Endodermal cell (in vitro differentiated cells): ENCODE data around the gene SUPT3H. TPM values are rescaled to one million over a fixed set of nuclear protein-coding genes. Genes with fewer than 3 reads are reported as not detected.

Experiments used
- DNase-seq: peaks from one replicate; pipeline ENCODE4 v3.0.0-alpha.2; 2017
- H3K27ac ChIP-seq: 2 replicates; pipeline ENCODE4 v1.5.1; 2013; ENCODE audit warnings: mild to moderate bottlenecking, low read depth, low read length, moderate library complexity
- H3K27me3 ChIP-seq: 2 replicates; pipeline ENCODE4 v1.6.1; 2013; ENCODE audit warnings: mild to moderate bottlenecking, low read length, moderate library complexity; ENCODE audit not compliant: insufficient read depth, control insufficient read depth, poor library complexity, severe bottlenecking
- H3K36me3 ChIP-seq: 2 replicates; pipeline ENCODE4 v1.7.0; 2013; ENCODE audit warnings: mild to moderate bottlenecking, low read length, moderate library complexity; ENCODE audit not compliant: control insufficient read depth, insufficient read depth
- H3K4me1 ChIP-seq: one replicate; pipeline ENCODE4 v1.7.0; 2013; ENCODE audit warnings: low read length; ENCODE audit not compliant: control insufficient read depth, insufficient read depth
- H3K4me3 ChIP-seq: 2 replicates; pipeline ENCODE4 v1.5.1; 2013; ENCODE audit warnings: mild to moderate bottlenecking, low read length, moderate library complexity
- H3K9ac ChIP-seq: 2 replicates; pipeline ENCODE4 v1.6.1; 2013; ENCODE audit warnings: mild to moderate bottlenecking, low read length, moderate library complexity; ENCODE audit not compliant: poor library complexity, severe bottlenecking; ENCODE audit errors: extremely low read depth
- H3K9me3 ChIP-seq: 2 replicates; pipeline ENCODE4 v1.6.1; 2013; ENCODE audit warnings: mild to moderate bottlenecking, low read length, moderate library complexity; ENCODE audit not compliant: control insufficient read depth
- H3K27ac Mint-ChIP-seq: 2 replicates; pipeline ENCODE4 v1.8.0; 2020; ENCODE audit warnings: mixed read lengths
- H3K27me3 Mint-ChIP-seq: 2 replicates; pipeline ENCODE4 v1.8.0; 2021; ENCODE audit warnings: mild to moderate bottlenecking, mixed read lengths; ENCODE audit not compliant: insufficient read depth
- H3K36me3 Mint-ChIP-seq: 2 replicates; pipeline ENCODE4 v1.8.0; 2020; ENCODE audit warnings: low read depth, mixed read lengths
- H3K4me1 Mint-ChIP-seq: 2 replicates; pipeline ENCODE4 v1.8.0; 2020; ENCODE audit warnings: mixed read lengths
- H3K4me3 Mint-ChIP-seq: 2 replicates; pipeline ENCODE4 v1.8.0; 2020; ENCODE audit warnings: mild to moderate bottlenecking, moderate library complexity, mixed read lengths
- H3K9me3 Mint-ChIP-seq: 2 replicates; pipeline ENCODE4 v1.8.0; 2020; ENCODE audit warnings: mild to moderate bottlenecking, mixed read lengths
- WGBS, 2 experiments: methylation state at CpG; one replicate each; pipeline versions ENCODE4 v1.1.5 to v1.1.7; 2013; ENCODE audit warnings: missing lambda C conversion rate in 2 of 2, mixed read lengths in 1 of 2; ENCODE audit not compliant: insufficient coverage in 1 of 2, insufficient read length in 1 of 2; 5-methylcytosine and 5-hydroxymethylcytosine counted together
- total RNA-seq, 2 donors: library from RNA; stranded (reverse); fragmentation: NEBNext Ultra II Directional in 1 of 2; extraction: Animal tissue kit (Norgen Biotek cat#: 25700) in 1 of 2; gene quantifications; 2 replicates in 1 of 2; 3 replicates in 1 of 2; pipeline ENCODE4 v1.2.1, GENCODE V29; 2021
- TF ChIP-seq, protein P1 (sequence below): fragments of 200-600 bp; sonication (generic); conservative IDR thresholded peaks from 2 replicates; pipeline ENCODE4 v1.5.0; 2021; ENCODE audit warnings: antibody characterized with exemption, mild to moderate bottlenecking

The SUPT3H gene
- total RNA-seq, 2 donors from 2014 or later: 32.4 to 34.7 TPM

DNA sequence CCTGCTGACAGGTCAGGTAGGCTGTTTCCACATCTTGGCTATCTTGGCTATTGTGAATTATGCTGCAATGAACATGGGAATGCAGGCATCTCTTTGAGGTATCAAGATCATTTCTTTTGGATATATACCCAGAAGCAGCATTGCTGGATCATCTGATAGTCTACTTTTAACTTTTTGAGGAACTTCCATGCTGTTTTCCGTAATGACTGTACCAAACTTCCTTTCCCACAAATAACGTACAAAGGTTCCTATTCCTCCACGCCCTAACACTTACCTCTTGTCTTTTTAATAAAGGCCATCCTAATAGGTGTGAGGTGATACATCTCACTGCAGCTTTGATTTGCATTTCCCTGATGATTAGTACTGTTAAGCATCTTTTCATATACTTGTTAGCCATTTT, 388.3 kb downstream of the SUPT3H start:
- Mint-ChIP-seq H3K4me3 (no peak overlapping the region), H3K4me1 (no peaks in the 10 kb centered on the region), H3K27me3 (no peaks in the 10 kb centered on the region), H3K27ac (no peak overlapping the region), H3K36me3 (peaks cover 13% of the 10 kb centered on the region), H3K9me3 (peaks cover 2% of the 10 kb centered on the region)
- 95 to 100% methylated on average over 1 to 3 of the region's 3 CpGs for WGBS, 2 experiments
- Histone ChIP-seq H3K4me3 (no peak overlapping the region), H3K9me3 (no peaks in the 10 kb centered on the region), H3K27me3 (no peaks in the 10 kb centered on the region), H3K4me1 (no peaks in the 10 kb centered on the region), H3K27ac (no peak overlapping the region), H3K36me3 (no peaks in the 10 kb centered on the region), H3K9ac (no peak overlapping the region)
- no peak for DNase-seq
- TF ChIP-seq, protein P1, sequence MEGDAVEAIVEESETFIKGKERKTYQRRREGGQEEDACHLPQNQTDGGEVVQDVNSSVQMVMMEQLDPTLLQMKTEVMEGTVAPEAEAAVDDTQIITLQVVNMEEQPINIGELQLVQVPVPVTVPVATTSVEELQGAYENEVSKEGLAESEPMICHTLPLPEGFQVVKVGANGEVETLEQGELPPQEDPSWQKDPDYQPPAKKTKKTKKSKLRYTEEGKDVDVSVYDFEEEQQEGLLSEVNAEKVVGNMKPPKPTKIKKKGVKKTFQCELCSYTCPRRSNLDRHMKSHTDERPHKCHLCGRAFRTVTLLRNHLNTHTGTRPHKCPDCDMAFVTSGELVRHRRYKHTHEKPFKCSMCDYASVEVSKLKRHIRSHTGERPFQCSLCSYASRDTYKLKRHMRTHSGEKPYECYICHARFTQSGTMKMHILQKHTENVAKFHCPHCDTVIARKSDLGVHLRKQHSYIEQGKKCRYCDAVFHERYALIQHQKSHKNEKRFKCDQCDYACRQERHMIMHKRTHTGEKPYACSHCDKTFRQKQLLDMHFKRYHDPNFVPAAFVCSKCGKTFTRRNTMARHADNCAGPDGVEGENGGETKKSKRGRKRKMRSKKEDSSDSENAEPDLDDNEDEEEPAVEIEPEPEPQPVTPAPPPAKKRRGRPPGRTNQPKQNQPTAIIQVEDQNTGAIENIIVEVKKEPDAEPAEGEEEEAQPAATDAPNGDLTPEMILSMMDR: no peak

DNA sequence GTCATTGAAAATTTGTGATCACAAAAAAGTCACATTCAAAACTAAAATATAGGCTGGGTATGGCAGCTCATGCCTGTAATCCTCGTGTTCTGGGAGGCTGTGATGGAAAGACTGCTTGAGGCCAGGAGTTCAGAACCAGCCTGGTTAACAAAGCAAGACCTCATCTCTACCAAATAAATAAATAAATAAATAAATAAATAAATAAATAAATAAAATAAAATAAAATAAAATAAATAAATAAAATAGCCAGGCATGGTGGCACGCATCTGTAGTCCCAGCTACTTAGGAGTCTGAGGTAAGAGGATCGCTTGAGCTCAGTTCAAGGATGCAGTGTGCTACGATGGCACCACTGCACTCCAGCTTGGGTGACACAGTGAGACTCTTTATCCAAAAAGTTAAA, 392.7 kb downstream of the SUPT3H start:
- Histone ChIP-seq H3K27me3 (no peaks in the 10 kb centered on the region), H3K27ac (no peak overlapping the region), H3K4me1 (no peaks in the 10 kb centered on the region), H3K36me3 (no peaks in the 10 kb centered on the region), H3K9me3 (no peaks in the 10 kb centered on the region), H3K4me3 (no peak overlapping the region), H3K9ac (no peak overlapping the region)
- Mint-ChIP-seq H3K4me1 (no peaks in the 10 kb centered on the region), H3K27ac (no peak overlapping the region), H3K27me3 (no peaks in the 10 kb centered on the region), H3K4me3 (no peak overlapping the region), H3K9me3 (no peaks in the 10 kb centered on the region), H3K36me3 (peaks cover 3% of the 10 kb centered on the region)
- no peak for DNase-seq
- 94 to 95% methylated on average over 3 to 4 of the region's 4 CpGs for WGBS, 2 experiments
- TF ChIP-seq, protein P1: no peak

DNA sequence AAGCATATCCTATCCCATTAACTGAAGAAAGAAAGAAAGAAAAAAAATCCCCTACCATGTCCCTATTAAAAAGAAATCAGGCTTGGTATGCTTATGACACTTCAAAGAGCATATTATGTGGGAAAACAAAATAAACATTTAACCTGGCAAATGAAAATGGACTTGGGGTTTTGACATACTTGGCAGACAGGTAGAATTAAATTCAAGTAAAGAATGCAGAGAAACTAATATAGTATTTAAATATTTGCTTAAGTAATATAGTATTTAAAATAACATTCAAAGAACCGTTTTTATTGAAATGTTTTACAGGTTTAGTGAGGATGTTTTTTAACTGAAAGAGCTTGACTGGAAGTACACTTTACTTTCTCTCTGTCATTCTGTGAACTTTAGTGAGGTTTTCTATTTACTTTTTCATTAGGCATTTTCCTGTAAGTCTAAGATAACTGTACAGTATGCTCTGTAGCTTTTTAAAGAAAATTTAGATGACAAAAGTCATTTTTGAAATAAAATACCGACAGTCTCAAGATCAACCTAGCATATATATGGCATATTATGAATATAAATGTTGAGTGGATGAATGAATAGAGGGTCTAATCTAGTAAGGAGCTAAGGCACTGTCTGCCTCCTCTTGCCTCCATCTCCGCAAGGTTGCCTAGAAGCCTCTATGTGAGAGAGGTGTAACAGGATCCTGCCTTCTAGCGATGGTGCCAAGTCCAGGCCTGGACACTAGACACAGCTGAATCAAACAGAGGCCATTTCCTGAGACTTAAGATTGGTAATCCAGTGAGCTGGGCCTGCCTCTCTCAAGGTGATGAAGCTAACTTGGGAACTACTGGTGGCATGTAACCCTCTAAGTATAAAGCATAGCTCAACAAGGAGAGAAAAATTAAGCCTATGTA, 394.0 kb downstream of the SUPT3H start:
- WGBS, 2 experiments: 92 to 100% methylated on average over 1 to 4 of the region's 4 CpGs
- Mint-ChIP-seq H3K4me1 (no peaks in the 10 kb centered on the region), H3K4me3 (no peak overlapping the region), H3K9me3 (no peaks in the 10 kb centered on the region), H3K36me3 (no peaks in the 10 kb centered on the region), H3K27me3 (no peaks in the 10 kb centered on the region), H3K27ac (no peak overlapping the region)
- no peak overlapping the region for H3K4me3 ChIP-seq
- TF ChIP-seq, protein P1: no peak
- H3K9ac ChIP-seq: no peak overlapping the region
- H3K9me3 ChIP-seq: no peaks in the 10 kb centered on the region
- no peaks in the 10 kb centered on the region for H3K27me3 ChIP-seq
- H3K36me3 ChIP-seq: no peaks in the 10 kb centered on the region
- H3K27ac ChIP-seq: no peak overlapping the region
- no peak for DNase-seq
- H3K4me1 ChIP-seq: no peaks in the 10 kb centered on the region
